HEK293 (cell line): ENCODE data around the gene ACKR3.

Experiments used
- CTCF ChIA-PET: fragments of 350-600 bp; formaldehyde crosslinking; extraction: SDS; loops from one replicate; lab custom pipeline; 2021; ENCODE audit warnings: antibody characterized with exemption; lab: Yijun Ruan, JAX
- POLR2A ChIA-PET: fragments of 300-600 bp; formaldehyde crosslinking; extraction: SDS; loops from one replicate; lab custom pipeline; 2020; ENCODE audit warnings: antibody characterized with exemption, inconsistent platforms; lab: Yijun Ruan, JAX
- H3K27ac ChIP-seq: fragments of 200-500 bp; sonication (Bioruptor generic); 2 replicates; pipeline ENCODE4 v1.5.1; 2014; ENCODE audit warnings: low read depth, low read length, control low read depth, inconsistent platforms; ENCODE audit errors: extremely low read depth
- H3K36me3 ChIP-seq, 2 experiments: fragments of 200-500 bp in 1 of 2; sonication (Bioruptor generic) in 1 of 2; 1 replicate in 1 of 2; 2 replicates in 1 of 2; pipeline ENCODE4 v1.5.1; 2014 to 2017; ENCODE audit warnings: inconsistent platforms in 2 of 2, low read length in 2 of 2; ENCODE audit not compliant: control insufficient read depth in 2 of 2, insufficient read depth in 1 of 2
- H3K4me1 ChIP-seq: fragments of 200-500 bp; sonication (Bioruptor generic); 2 replicates; pipeline ENCODE4 v1.5.1; 2014; ENCODE audit warnings: mild to moderate bottlenecking, low read length, inconsistent platforms; ENCODE audit not compliant: control insufficient read depth, insufficient read depth
- H3K4me3 ChIP-seq: 2 replicates; pipeline ENCODE4 v1.5.1; 2011; ENCODE audit warnings: low read depth, mild to moderate bottlenecking, control low read depth, low read length, moderate library complexity
- H3K9me3 ChIP-seq: fragments of 200-500 bp; sonication (Bioruptor generic); 2 replicates; pipeline ENCODE4 v1.5.1; 2014; ENCODE audit warnings: low read depth, low read length, inconsistent platforms; ENCODE audit not compliant: control insufficient read depth, insufficient read depth
- ZBTB8A ChIP-seq: fragments of 450-650 bp; formaldehyde crosslinking; IDR thresholded peaks from 2 replicates; pipeline ENCODE4 v1.5.1; 2016; ENCODE audit warnings: missing biosample characterization, missing genetic modification characterization
- ZNF112 ChIP-seq: fragments of 450-650 bp; formaldehyde crosslinking; IDR thresholded peaks from 2 replicates; pipeline ENCODE4 v1.5.0; 2017; ENCODE audit warnings: missing biosample characterization, missing genetic modification characterization
- ZNF2 ChIP-seq: fragments of 450-650 bp; formaldehyde crosslinking; IDR thresholded peaks from 2 replicates; pipeline ENCODE4 v1.5.1; 2016; ENCODE audit warnings: missing biosample characterization, missing genetic modification characterization
- ZNF433 ChIP-seq: fragments of 450-650 bp; formaldehyde crosslinking; IDR thresholded peaks from 2 replicates; pipeline ENCODE4 v1.5.1; 2016; ENCODE audit warnings: missing biosample characterization, missing genetic modification characterization, low read depth
- ZNF558 ChIP-seq: fragments of 450-650 bp; formaldehyde crosslinking; IDR thresholded peaks from 2 replicates; pipeline ENCODE4 v1.5.1; 2016; ENCODE audit warnings: missing biosample characterization, missing genetic modification characterization
- ZNF621 ChIP-seq: fragments of 450-650 bp; formaldehyde crosslinking; IDR thresholded peaks from 2 replicates; pipeline ENCODE4 v1.5.1; 2017; ENCODE audit warnings: missing biosample characterization, missing genetic modification characterization
- ZNF623 ChIP-seq: fragments of 450-650 bp; formaldehyde crosslinking; IDR thresholded peaks from 2 replicates; pipeline ENCODE4 v1.5.1; 2016; ENCODE audit warnings: missing biosample characterization, missing genetic modification characterization
- ZNF747 ChIP-seq: fragments of 450-650 bp; formaldehyde crosslinking; IDR thresholded peaks from 2 replicates; pipeline ENCODE4 v1.5.1; 2016; ENCODE audit warnings: missing biosample characterization, missing genetic modification characterization
- ZXDB ChIP-seq: fragments of 450-650 bp; formaldehyde crosslinking; IDR thresholded peaks from 2 replicates; pipeline ENCODE4 v1.5.1; 2016; ENCODE audit warnings: missing biosample characterization, missing genetic modification characterization
- TF ChIP-seq, protein P1 (sequence below): fragments of 450-650 bp; formaldehyde crosslinking; IDR thresholded peaks from 2 replicates; pipeline ENCODE4 v1.5.1; 2016; ENCODE audit warnings: missing biosample characterization, missing genetic modification characterization
- TF ChIP-seq, protein P2 (sequence below): fragments of 450-650 bp; formaldehyde crosslinking; IDR thresholded peaks from 2 replicates; pipeline ENCODE4 v1.5.1; 2017; ENCODE audit warnings: missing biosample characterization, missing genetic modification characterization
- TF ChIP-seq, protein P3 (sequence below): fragments of 450-650 bp; formaldehyde crosslinking; IDR thresholded peaks from 2 replicates; pipeline ENCODE4 v1.5.1; 2016; ENCODE audit warnings: missing biosample characterization, missing genetic modification characterization
- TF ChIP-seq, protein P4 (sequence below): fragments of 450-650 bp; formaldehyde crosslinking; optimal IDR thresholded peaks from 2 replicates; pipeline ENCODE3; 2016; ENCODE audit warnings: missing biosample characterization, mild to moderate bottlenecking, missing genetic modification characterization
- TF ChIP-seq, protein P5 (sequence below): fragments of 450-650 bp; formaldehyde crosslinking; IDR thresholded peaks from 2 replicates; pipeline ENCODE4 v1.5.0; 2017; ENCODE audit warnings: missing biosample characterization, missing genetic modification characterization, borderline replicate concordance
- TF ChIP-seq, protein P6 (sequence below): fragments of 450-650 bp; formaldehyde crosslinking; IDR thresholded peaks from 2 replicates; pipeline ENCODE4 v1.5.1; 2016; ENCODE audit warnings: missing biosample characterization, missing genetic modification characterization

The ACKR3 gene

DNA sequence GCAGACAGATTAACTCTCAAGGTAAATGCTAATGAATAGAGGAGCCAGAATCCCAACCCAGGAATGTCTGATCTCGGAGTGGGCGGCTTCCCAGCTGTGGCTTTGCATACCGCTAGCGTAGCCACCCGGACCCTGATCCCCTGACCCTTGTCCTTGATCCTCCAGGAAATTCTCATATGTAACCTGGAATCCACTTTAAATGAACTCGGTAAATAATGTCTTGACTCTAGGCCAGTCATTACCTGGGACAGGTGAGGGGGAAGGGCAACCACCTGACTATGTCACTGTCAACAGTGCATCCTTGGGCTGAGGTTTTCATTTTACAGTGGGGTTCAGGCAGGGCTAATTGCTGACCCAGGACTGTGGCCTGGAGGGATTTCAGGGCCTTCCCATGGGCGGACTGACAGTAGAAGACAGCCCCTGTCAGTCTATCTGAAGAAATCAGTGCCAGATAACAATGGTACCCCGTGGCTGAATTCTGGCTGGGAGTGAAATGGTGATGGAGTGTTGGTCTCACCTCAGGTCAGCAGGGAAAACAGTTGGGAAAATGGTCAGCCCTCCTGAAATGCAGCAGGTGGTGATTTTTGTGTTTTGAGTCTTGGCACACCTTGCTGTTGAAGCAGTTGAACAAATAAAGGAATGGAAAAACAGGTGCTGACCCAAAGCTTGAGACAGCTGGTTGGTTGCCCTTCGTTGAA is 9.6 kb downstream of the ACKR3 start (continued):
- no peak for TF ChIP-seq ZNF747 (tag by site-specific recombination)
- TF ChIP-seq ZBTB8A (tag by site-specific recombination) = no peak
- TF ChIP-seq, protein P1, sequence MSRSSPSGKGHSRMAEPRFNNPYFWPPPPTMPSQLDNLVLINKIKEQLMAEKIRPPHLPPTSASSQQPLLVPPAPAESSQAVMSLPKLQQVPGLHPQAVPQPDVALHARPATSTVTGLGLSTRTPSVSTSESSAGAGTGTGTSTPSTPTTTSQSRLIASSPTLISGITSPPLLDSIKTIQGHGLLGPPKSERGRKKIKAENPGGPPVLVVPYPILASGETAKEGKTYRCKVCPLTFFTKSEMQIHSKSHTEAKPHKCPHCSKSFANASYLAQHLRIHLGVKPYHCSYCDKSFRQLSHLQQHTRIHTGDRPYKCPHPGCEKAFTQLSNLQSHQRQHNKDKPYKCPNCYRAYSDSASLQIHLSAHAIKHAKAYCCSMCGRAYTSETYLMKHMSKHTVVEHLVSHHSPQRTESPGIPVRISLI (tag by site-specific recombination) = no peak

DNA sequence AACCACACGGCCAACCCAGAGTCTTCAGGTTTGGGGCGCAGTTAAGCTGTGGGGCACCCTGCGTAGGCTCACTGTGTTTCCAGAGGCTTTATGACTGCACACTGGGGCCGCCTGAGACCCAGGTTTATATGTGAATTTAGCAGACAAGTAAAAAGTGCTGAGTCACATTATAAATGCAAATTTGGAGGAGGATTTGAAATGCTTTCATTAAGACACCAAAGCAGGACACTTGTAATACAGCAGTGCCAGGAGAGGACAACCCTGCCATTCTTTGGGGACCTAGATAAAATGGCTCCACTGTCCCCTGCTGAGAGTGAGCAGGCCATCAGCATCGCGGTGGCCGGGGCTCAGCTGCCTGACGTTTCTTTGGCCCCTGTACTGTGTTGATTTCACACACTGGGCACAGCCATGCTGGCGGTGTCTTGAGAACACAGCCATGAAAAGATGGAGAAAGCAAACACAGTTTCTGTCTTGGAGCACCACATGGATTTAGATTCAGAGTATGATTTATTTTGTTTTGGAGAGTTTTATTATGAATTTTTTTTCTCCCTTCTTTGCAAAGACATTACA is 10.2 kb downstream of the ACKR3 start:
- ChIA-PET CTCF (interaction anchor here (0.5 to 0.7 kb wide), 2 partner anchors 236 to 480 kb away, joined by 3 read pairs; no protein-coding TSS in a partner anchor), POLR2A (no interaction called here)
- H3K9me3 ChIP-seq = no peaks in the 10 kb centered on the region
- no peaks in the 10 kb centered on the region for H3K36me3 ChIP-seq
- H3K27ac ChIP-seq = no peak overlapping the region
- TF ChIP-seq ZNF623 (tag by site-specific recombination) (no peak), ZNF558 (tag by site-specific recombination) (no peak), ZXDB (tag by site-specific recombination) (no peak), ZNF2 (tag by site-specific recombination) (no peak), ZNF112 (tag by site-specific recombination) (no peak), ZNF621 (no peak), ZNF433 (tag by site-specific recombination) (no peak)
- TF ChIP-seq, protein P2, sequence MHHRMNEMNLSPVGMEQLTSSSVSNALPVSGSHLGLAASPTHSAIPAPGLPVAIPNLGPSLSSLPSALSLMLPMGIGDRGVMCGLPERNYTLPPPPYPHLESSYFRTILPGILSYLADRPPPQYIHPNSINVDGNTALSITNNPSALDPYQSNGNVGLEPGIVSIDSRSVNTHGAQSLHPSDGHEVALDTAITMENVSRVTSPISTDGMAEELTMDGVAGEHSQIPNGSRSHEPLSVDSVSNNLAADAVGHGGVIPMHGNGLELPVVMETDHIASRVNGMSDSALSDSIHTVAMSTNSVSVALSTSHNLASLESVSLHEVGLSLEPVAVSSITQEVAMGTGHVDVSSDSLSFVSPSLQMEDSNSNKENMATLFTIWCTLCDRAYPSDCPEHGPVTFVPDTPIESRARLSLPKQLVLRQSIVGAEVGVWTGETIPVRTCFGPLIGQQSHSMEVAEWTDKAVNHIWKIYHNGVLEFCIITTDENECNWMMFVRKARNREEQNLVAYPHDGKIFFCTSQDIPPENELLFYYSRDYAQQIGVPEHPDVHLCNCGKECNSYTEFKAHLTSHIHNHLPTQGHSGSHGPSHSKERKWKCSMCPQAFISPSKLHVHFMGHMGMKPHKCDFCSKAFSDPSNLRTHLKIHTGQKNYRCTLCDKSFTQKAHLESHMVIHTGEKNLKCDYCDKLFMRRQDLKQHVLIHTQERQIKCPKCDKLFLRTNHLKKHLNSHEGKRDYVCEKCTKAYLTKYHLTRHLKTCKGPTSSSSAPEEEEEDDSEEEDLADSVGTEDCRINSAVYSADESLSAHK (tag by site-specific recombination) = no peak
- TF ChIP-seq, protein P3, sequence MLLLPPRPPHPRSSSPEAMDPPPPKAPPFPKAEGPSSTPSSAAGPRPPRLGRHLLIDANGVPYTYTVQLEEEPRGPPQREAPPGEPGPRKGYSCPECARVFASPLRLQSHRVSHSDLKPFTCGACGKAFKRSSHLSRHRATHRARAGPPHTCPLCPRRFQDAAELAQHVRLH (tag by site-specific recombination) = no peak
- TF ChIP-seq, protein P4, sequence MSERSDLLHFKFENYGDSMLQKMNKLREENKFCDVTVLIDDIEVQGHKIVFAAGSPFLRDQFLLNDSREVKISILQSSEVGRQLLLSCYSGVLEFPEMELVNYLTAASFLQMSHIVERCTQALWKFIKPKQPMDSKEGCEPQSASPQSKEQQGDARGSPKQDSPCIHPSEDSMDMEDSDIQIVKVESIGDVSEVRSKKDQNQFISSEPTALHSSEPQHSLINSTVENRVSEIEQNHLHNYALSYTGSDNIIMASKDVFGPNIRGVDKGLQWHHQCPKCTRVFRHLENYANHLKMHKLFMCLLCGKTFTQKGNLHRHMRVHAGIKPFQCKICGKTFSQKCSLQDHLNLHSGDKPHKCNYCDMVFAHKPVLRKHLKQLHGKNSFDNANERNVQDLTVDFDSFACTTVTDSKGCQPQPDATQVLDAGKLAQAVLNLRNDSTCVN (tag by site-specific recombination) = no peak
- TF ChIP-seq, protein P5, sequence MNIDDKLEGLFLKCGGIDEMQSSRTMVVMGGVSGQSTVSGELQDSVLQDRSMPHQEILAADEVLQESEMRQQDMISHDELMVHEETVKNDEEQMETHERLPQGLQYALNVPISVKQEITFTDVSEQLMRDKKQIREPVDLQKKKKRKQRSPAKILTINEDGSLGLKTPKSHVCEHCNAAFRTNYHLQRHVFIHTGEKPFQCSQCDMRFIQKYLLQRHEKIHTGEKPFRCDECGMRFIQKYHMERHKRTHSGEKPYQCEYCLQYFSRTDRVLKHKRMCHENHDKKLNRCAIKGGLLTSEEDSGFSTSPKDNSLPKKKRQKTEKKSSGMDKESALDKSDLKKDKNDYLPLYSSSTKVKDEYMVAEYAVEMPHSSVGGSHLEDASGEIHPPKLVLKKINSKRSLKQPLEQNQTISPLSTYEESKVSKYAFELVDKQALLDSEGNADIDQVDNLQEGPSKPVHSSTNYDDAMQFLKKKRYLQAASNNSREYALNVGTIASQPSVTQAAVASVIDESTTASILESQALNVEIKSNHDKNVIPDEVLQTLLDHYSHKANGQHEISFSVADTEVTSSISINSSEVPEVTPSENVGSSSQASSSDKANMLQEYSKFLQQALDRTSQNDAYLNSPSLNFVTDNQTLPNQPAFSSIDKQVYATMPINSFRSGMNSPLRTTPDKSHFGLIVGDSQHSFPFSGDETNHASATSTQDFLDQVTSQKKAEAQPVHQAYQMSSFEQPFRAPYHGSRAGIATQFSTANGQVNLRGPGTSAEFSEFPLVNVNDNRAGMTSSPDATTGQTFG = no peak
- TF ChIP-seq, protein P6, sequence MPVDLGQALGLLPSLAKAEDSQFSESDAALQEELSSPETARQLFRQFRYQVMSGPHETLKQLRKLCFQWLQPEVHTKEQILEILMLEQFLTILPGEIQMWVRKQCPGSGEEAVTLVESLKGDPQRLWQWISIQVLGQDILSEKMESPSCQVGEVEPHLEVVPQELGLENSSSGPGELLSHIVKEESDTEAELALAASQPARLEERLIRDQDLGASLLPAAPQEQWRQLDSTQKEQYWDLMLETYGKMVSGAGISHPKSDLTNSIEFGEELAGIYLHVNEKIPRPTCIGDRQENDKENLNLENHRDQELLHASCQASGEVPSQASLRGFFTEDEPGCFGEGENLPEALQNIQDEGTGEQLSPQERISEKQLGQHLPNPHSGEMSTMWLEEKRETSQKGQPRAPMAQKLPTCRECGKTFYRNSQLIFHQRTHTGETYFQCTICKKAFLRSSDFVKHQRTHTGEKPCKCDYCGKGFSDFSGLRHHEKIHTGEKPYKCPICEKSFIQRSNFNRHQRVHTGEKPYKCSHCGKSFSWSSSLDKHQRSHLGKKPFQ (tag by site-specific recombination) = no peak
- H3K4me1 ChIP-seq = no peaks in the 10 kb centered on the region
- H3K4me3 ChIP-seq = no peak overlapping the region
